GM12878 (cell line): Measurements from ENCODE around the gene KLK5. TPM values are rescaled to one million over a fixed set of nuclear protein-coding genes. Genes with fewer than 3 reads are reported as not detected.

Source experiments
- ATAC-seq: fragments of 200-7000 bp; cut with Tn5 transposase; 3 replicates; pipeline ENCODE4 v1.9.1; 2020; ENCODE audit warnings: mild to moderate bottlenecking, moderate library complexity
- BruUV-seq: library from RNA; stranded (reverse); fragments of 400-500 nt; replicated peaks from 2 replicates; lab custom pipeline; 2021; lab: Mats Ljungman, UMichigan
- CTCF ChIA-PET: fragments of 300-600 bp; sonication (Branson Sonifier 250); formaldehyde crosslinking; extraction: SDS; loops from one replicate; lab custom pipeline; 2021; ENCODE audit warnings: inconsistent platforms; lab: Yijun Ruan, JAX
- POLR2A ChIA-PET: fragments of 350-600 bp; formaldehyde crosslinking; extraction: SDS; loops from one replicate; lab custom pipeline; 2021; ENCODE audit warnings: inconsistent platforms; lab: Charles Lee
- RAD21 ChIA-PET: fragments of 300-600 bp; sonication (Branson Sonifier 250); formaldehyde crosslinking; loops from one replicate; lab custom pipeline; 2023; ENCODE audit warnings: antibody characterized with exemption; ENCODE audit not compliant: unreplicated experiment; lab: Charles Lee
- SMC1A ChIA-PET: fragments of 300-600 bp; sonication (Branson Sonifier 250); formaldehyde crosslinking; loops from one replicate; lab custom pipeline; 2023; ENCODE audit not compliant: unreplicated experiment, uncharacterized antibody; lab: Charles Lee
- DNase-seq: peaks from one replicate; pipeline ENCODE4 v3.0.0-alpha.2; 2011; ENCODE audit warnings: low read depth, low spot score
- FAIRE-seq: peaks from 3 replicates; lab custom pipeline; 2011; peaks lifted over from hg19 to GRCh38; lab: Jason Lieb, UNC
- H2AFZ ChIP-seq: 2 replicates; pipeline ENCODE4 v1.6.0; 2011; ENCODE audit warnings: low read depth, low read length, control low read depth; ENCODE audit not compliant: control insufficient read depth
- H3K27ac ChIP-seq: 2 replicates; pipeline ENCODE4 v1.5.1; 2011; ENCODE audit warnings: control low read depth; ENCODE audit not compliant: control insufficient read depth, insufficient read depth
- H3K27me3 ChIP-seq, 2 experiments: replicated peaks in 1 of 2; 2 replicates each; pipeline versions ENCODE4 v1.6.0 to v1.6.1; 2011; ENCODE audit warnings: low read length in 1 of 2; ENCODE audit not compliant: control insufficient read depth in 2 of 2, insufficient read depth in 2 of 2
- H3K36me3 ChIP-seq, 2 experiments: 2 replicates each; pipeline ENCODE4 v1.5.1; 2011; ENCODE audit warnings: low read length in 1 of 2; ENCODE audit not compliant: control insufficient read depth in 2 of 2, insufficient read depth in 2 of 2
- H3K4me1 ChIP-seq: 2 replicates; pipeline ENCODE4 v1.6.1; 2011; ENCODE audit warnings: mild to moderate bottlenecking, low read length, moderate library complexity, mixed read lengths; ENCODE audit not compliant: control insufficient read depth, insufficient read depth
- H3K4me2 ChIP-seq: 2 replicates; pipeline ENCODE4 v1.6.0; 2011; ENCODE audit warnings: control low read depth; ENCODE audit not compliant: control insufficient read depth, insufficient read depth
- H3K4me3 ChIP-seq: fragments of 200-600 bp; sonication (generic); 2 replicates; pipeline ENCODE4 v1.5.1; 2016
- H3K79me2 ChIP-seq: 2 replicates; pipeline ENCODE4 v1.6.0; 2011; ENCODE audit warnings: low read length; ENCODE audit not compliant: control insufficient read depth, insufficient read depth
- H3K9ac ChIP-seq: 2 replicates; pipeline ENCODE4 v1.8.0; 2011; ENCODE audit warnings: low read length, control low read depth, mixed read lengths; ENCODE audit not compliant: control insufficient read depth, insufficient read depth
- H3K9me3 ChIP-seq: replicated peaks from 3 replicates; pipeline ENCODE4 v1.5.1; 2011; ENCODE audit warnings: mild to moderate bottlenecking, low read length; ENCODE audit not compliant: control insufficient read depth, insufficient read depth
- H4K20me1 ChIP-seq: 2 replicates; pipeline ENCODE4 v1.6.0; 2011; ENCODE audit not compliant: control insufficient read depth, insufficient read depth
- BCL11A ChIP-seq: IDR thresholded peaks from 2 replicates; pipeline ENCODE4 v1.6.1; 2011; ENCODE audit warnings: low read depth, low read length
- EGR1 ChIP-seq, 2 experiments: IDR thresholded peaks; 1 replicate in 1 of 2; 2 replicates in 1 of 2; pipeline ENCODE4 v1.6.1; 2011 to 2012; ENCODE audit warnings: low read depth in 2 of 2, low read length in 2 of 2, borderline replicate concordance in 1 of 2, mild to moderate bottlenecking in 1 of 2, moderate library complexity in 1 of 2
- KLF5 ChIP-seq: fragments of 450-650 bp; IDR thresholded peaks from 2 replicates; pipeline ENCODE4 v1.6.1; 2014; ENCODE audit warnings: mild to moderate bottlenecking; ENCODE audit not compliant: partially characterized antibody
- NRF1 ChIP-seq: conservative IDR thresholded peaks from 2 replicates; pipeline ENCODE4 v1.6.1; 2011; ENCODE audit warnings: mild to moderate bottlenecking, low read depth, low read length, improper control_type of control experiment
- RAD21 ChIP-seq: IDR thresholded peaks from 2 replicates; pipeline ENCODE4 v1.6.1; 2011; ENCODE audit warnings: mild to moderate bottlenecking, low read depth, low read length, moderate library complexity; ENCODE audit not compliant: insufficient read depth
- SREBF1 ChIP-seq: IDR thresholded peaks from 2 replicates; pipeline ENCODE4 v1.6.1; 2012; ENCODE audit warnings: mild to moderate bottlenecking, low read length
- SUPT20H ChIP-seq: IDR thresholded peaks from 2 replicates; pipeline ENCODE4 v1.6.1; 2011; ENCODE audit warnings: low read depth, mild to moderate bottlenecking, low read length, moderate library complexity, borderline replicate concordance; ENCODE audit not compliant: control insufficient read depth
- TAF1 ChIP-seq: IDR thresholded peaks from 2 replicates; pipeline ENCODE4 v1.6.1; 2011; ENCODE audit warnings: mild to moderate bottlenecking, low read depth, low read length, borderline replicate concordance
- YBX1 ChIP-seq: fragments of 450-650 bp; IDR thresholded peaks from 2 replicates; pipeline ENCODE4 v1.6.1; 2016; ENCODE audit warnings: antibody characterized with exemption
- WGBS: methylation state at CpG from one replicate; pipeline ENCODE4 v1.1.6; 2016; ENCODE audit warnings: low lambda C conversion rate; ENCODE audit not compliant: insufficient replicate concordance, insufficient coverage; ENCODE audit errors: missing lambda C conversion rate; 5-methylcytosine and 5-hydroxymethylcytosine counted together
- in situ Hi-C: fragments of 300-500 bp; cut with MboI; formaldehyde crosslinking; loops from 9 replicates; pipeline ENCODE4 v1.14.3; 2018; ENCODE audit warnings: mixed read lengths
- intact Hi-C: fragments of 100-400 bp; cut with micrococcal nuclease; formaldehyde crosslinking; loops from one replicate; pipeline ENCODE4 v1.14.2; 2022; ENCODE audit not compliant: unreplicated experiment
- polyA plus RNA-seq, 11 experiments: library from polyadenylated mRNA; depleted of rRNA in 4 of 11; unstranded in 6 of 11; stranded (reverse) in 5 of 11; fragments of >200 nt; fragmentation: Nextera tagmentation in 4 of 11; fragmentation: Illumina TruSeq in 1 of 11; extraction: Ambion mirVana in 4 of 11; extraction: Trizol in 1 of 11; gene quantifications; 1 replicate in 1 of 11; 2 replicates in 10 of 11; pipeline versions ENCODE4 v1.2.1 to v1.2.3, GENCODE V29; 2011 to 2016; ENCODE audit warnings: inconsistent platforms in 2 of 11, missing spikeins in 2 of 11, low read depth in 1 of 11
- total RNA-seq, 4 experiments: library from RNA; depleted of rRNA in 3 of 4; stranded (reverse); fragments of >200 nt in 3 of 4; fragmentation: Illumina TruSeq in 1 of 4; extraction: Trizol in 1 of 4; gene quantifications; 2 replicates each; pipeline versions ENCODE4 v1.2.1 to v1.2.3, GENCODE V29; 2013 to 2021
- TF ChIP-seq, protein P1 (sequence below): IDR thresholded peaks from 2 replicates; pipeline ENCODE4 v1.6.1; 2011; ENCODE audit warnings: borderline replicate concordance, low read depth, mild to moderate bottlenecking, moderate library complexity, low read length; ENCODE audit not compliant: insufficient read depth, poor library complexity, severe bottlenecking
- TF ChIP-seq, protein P2 (sequence below): fragments of 450-650 bp; IDR thresholded peaks from 2 replicates; pipeline ENCODE4 v1.6.1; 2017; ENCODE audit warnings: mild to moderate bottlenecking, moderate library complexity
- TF ChIP-seq, protein P3 (sequence below): IDR thresholded peaks from 2 replicates; pipeline ENCODE4 v1.6.1; 2011; ENCODE audit warnings: low read depth, low read length, improper control_type of control experiment, borderline replicate concordance
- TF ChIP-seq, protein P4 (sequence below): IDR thresholded peaks from 2 replicates; pipeline ENCODE4 v1.6.1; 2012; ENCODE audit warnings: low read depth, low read length, improper control_type of control experiment

KLK5 gene
- total and polyA plus RNA-seq, 10 of the 15 experiments (the other 5 are each of a cell fraction or from before 2014, with no cell fraction given) = 0.16 TPM; not detected in 9

GRCh38 chr19:50912727-50913716 is 39.8 kb downstream of the KLK5 start:
- Histone ChIP-seq H3K4me3 (no peak overlapping the region), H2AFZ (no peak overlapping the region), H3K4me1 (no peaks in the 10 kb centered on the region), H3K27ac (no peak overlapping the region), H3K79me2 (no peaks in the 10 kb centered on the region), H3K9ac (no peak overlapping the region), H3K36me3 (no peaks in the 10 kb centered on the region), H3K9me3 (no peaks in the 10 kb centered on the region; the same call in 2 of the 3 replicates), H4K20me1 (no peaks in the 10 kb centered on the region), H3K4me2 (no peak overlapping the region), H3K27me3 (peaks cover 4 to 9% of the 10 kb centered on the region in 2 experiments; a peak in 3 of 4 replicates)
- in situ Hi-C loops (no loop called here), intact Hi-C loops (no loop called here)
- ChIA-PET SMC1A (interaction anchor here (0.9 to 1.6 kb wide), 3 partner anchors 8 to 112 kb away, joined by 3 to 4 read pairs (median 3); no protein-coding TSS in a partner anchor), CTCF (interaction anchor here (1.8 kb wide), 1 partner anchor 9 kb away, joined by 11 read pairs; no protein-coding TSS in a partner anchor), POLR2A (no interaction called here), RAD21 (interaction anchor here (2.5 kb wide), 1 partner anchor 9 kb away, joined by 11 read pairs; no protein-coding TSS in a partner anchor)
- WGBS = 5% methylated on average over 20 of the region's 29 CpGs
- FAIRE-seq (no peak), DNase-seq (no peak), ATAC-seq (peak; percentile 60)
- BruUV-seq = no TSS peak
- TF ChIP-seq, protein P1, sequence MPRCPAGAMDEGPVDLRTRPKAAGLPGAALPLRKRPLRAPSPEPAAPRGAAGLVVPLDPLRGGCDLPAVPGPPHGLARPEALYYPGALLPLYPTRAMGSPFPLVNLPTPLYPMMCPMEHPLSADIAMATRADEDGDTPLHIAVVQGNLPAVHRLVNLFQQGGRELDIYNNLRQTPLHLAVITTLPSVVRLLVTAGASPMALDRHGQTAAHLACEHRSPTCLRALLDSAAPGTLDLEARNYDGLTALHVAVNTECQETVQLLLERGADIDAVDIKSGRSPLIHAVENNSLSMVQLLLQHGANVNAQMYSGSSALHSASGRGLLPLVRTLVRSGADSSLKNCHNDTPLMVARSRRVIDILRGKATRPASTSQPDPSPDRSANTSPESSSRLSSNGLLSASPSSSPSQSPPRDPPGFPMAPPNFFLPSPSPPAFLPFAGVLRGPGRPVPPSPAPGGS = no peak
- TF ChIP-seq RAD21 = no peak
- no peak for TF ChIP-seq SUPT20H
- TF ChIP-seq KLF5 = no peak
- TF ChIP-seq BCL11A = no peak
- TF ChIP-seq, protein P2, sequence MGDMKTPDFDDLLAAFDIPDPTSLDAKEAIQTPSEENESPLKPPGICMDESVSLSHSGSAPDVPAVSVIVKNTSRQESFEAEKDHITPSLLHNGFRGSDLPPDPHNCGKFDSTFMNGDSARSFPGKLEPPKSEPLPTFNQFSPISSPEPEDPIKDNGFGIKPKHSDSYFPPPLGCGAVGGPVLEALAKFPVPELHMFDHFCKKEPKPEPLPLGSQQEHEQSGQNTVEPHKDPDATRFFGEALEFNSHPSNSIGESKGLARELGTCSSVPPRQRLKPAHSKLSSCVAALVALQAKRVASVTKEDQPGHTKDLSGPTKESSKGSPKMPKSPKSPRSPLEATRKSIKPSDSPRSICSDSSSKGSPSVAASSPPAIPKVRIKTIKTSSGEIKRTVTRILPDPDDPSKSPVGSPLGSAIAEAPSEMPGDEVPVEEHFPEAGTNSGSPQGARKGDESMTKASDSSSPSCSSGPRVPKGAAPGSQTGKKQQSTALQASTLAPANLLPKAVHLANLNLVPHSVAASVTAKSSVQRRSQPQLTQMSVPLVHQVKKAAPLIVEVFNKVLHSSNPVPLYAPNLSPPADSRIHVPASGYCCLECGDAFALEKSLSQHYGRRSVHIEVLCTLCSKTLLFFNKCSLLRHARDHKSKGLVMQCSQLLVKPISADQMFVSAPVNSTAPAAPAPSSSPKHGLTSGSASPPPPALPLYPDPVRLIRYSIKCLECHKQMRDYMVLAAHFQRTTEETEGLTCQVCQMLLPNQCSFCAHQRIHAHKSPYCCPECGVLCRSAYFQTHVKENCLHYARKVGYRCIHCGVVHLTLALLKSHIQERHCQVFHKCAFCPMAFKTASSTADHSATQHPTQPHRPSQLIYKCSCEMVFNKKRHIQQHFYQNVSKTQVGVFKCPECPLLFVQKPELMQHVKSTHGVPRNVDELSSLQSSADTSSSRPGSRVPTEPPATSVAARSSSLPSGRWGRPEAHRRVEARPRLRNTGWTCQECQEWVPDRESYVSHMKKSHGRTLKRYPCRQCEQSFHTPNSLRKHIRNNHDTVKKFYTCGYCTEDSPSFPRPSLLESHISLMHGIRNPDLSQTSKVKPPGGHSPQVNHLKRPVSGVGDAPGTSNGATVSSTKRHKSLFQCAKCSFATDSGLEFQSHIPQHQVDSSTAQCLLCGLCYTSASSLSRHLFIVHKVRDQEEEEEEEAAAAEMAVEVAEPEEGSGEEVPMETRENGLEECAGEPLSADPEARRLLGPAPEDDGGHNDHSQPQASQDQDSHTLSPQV = no peak
- no peak for TF ChIP-seq NRF1
- TF ChIP-seq, protein P3, sequence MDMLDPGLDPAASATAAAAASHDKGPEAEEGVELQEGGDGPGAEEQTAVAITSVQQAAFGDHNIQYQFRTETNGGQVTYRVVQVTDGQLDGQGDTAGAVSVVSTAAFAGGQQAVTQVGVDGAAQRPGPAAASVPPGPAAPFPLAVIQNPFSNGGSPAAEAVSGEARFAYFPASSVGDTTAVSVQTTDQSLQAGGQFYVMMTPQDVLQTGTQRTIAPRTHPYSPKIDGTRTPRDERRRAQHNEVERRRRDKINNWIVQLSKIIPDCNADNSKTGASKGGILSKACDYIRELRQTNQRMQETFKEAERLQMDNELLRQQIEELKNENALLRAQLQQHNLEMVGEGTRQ = no peak
- TF ChIP-seq TAF1 = no peak
- TF ChIP-seq SREBF1 = no peak
- 0 out of 3 replicates have a peak, but pooled peaks of 1 of the 2 experiments have one; percentile 10 for TF ChIP-seq EGR1 (IDR thresholded peaks at IDR 0.05; ENCODE audit: borderline replicate concordance in 1 of 2, low read depth in 2 of 2, low read length in 2 of 2)
- no peak for TF ChIP-seq YBX1
- TF ChIP-seq, protein P4, sequence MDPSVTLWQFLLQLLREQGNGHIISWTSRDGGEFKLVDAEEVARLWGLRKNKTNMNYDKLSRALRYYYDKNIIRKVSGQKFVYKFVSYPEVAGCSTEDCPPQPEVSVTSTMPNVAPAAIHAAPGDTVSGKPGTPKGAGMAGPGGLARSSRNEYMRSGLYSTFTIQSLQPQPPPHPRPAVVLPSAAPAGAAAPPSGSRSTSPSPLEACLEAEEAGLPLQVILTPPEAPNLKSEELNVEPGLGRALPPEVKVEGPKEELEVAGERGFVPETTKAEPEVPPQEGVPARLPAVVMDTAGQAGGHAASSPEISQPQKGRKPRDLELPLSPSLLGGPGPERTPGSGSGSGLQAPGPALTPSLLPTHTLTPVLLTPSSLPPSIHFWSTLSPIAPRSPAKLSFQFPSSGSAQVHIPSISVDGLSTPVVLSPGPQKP = no peak
